WTC11 (cell line): ENCODE measurements around the gene YBX3. TPM values are rescaled to one million over a fixed set of nuclear protein-coding genes. Genes with fewer than 3 reads are reported as not detected.

Source experiments
- ATAC-seq: fragments of 200-7000 bp; cut with Tn5 transposase; 2 replicates; pipeline ENCODE4 v1.10.0; 2021; ENCODE audit warnings: mild to moderate bottlenecking, moderate library complexity
- CTCF ChIA-PET: fragments of 300-600 bp; sonication (Branson Sonifier 250); formaldehyde crosslinking; loops from one replicate; lab custom pipeline; 2021; ENCODE audit warnings: antibody characterized with exemption; lab: Charles Lee
- POLR2A ChIA-PET: fragments of 350-600 bp; sonication (Branson Sonifier 250); formaldehyde crosslinking; loops from one replicate; lab custom pipeline; 2021; ENCODE audit warnings: antibody characterized with exemption; lab: Charles Lee
- DNase-seq: peaks from one replicate; pipeline ENCODE4 v3.0.0; 2021; ENCODE audit warnings: low spot score
- H3K27ac Mint-ChIP-seq: 2 replicates; pipeline ENCODE4 v1.8.0; 2021; ENCODE audit warnings: mixed read lengths
- H3K27me3 Mint-ChIP-seq: 2 replicates; pipeline ENCODE4 v1.8.0; 2021; ENCODE audit warnings: low read depth, mild to moderate bottlenecking, moderate library complexity, mixed read lengths
- H3K36me3 Mint-ChIP-seq: 2 replicates; pipeline ENCODE4 v1.8.0; 2021; ENCODE audit warnings: mixed read lengths
- H3K4me1 Mint-ChIP-seq: 2 replicates; pipeline ENCODE4 v1.8.0; 2022; ENCODE audit warnings: mixed read lengths
- H3K4me3 Mint-ChIP-seq: 2 replicates; pipeline ENCODE4 v1.8.0; 2021; ENCODE audit warnings: mild to moderate bottlenecking, moderate library complexity, mixed read lengths
- H3K9me3 Mint-ChIP-seq: 2 replicates; pipeline ENCODE4 v1.8.0; 2021; ENCODE audit warnings: mixed read lengths
- ATF1 ChIP-seq: sonication (generic); formaldehyde crosslinking; IDR thresholded peaks from 2 replicates; pipeline ENCODE4 v1.8.1; 2023; ENCODE audit warnings: mild to moderate bottlenecking, moderate library complexity, missing genetic modification reagents
- CREB1 ChIP-seq: sonication (generic); formaldehyde crosslinking; IDR thresholded peaks from 2 replicates; pipeline ENCODE4 v1.8.0; 2023; ENCODE audit warnings: mild to moderate bottlenecking, missing genetic modification reagents
- ESRRA ChIP-seq: sonication (generic); formaldehyde crosslinking; IDR thresholded peaks from 2 replicates; pipeline ENCODE4 v1.8.1; 2022; ENCODE audit warnings: mild to moderate bottlenecking, missing genetic modification reagents, borderline replicate concordance
- ETV6 ChIP-seq: sonication (generic); formaldehyde crosslinking; IDR thresholded peaks from 2 replicates; pipeline ENCODE4 v1.8.1; 2022; ENCODE audit warnings: mild to moderate bottlenecking, missing genetic modification reagents
- FOXJ3 ChIP-seq: sonication (generic); formaldehyde crosslinking; IDR thresholded peaks from 2 replicates; pipeline ENCODE4 v1.9.0; 2021; ENCODE audit warnings: missing genetic modification reagents, mild to moderate bottlenecking, borderline replicate concordance
- GRHL2 ChIP-seq: fragments of 250-450 bp; sonication (Bioruptor Pico); IDR thresholded peaks from 2 replicates; pipeline ENCODE4 v1.8.0; 2022; ENCODE audit warnings: mild to moderate bottlenecking, moderate library complexity; ENCODE audit not compliant: insufficient replicate concordance, severe bottlenecking
- GTF2I ChIP-seq: fragments of 250-450 bp; sonication (Bioruptor Pico); conservative IDR thresholded peaks from 2 replicates; pipeline ENCODE4 v1.4.0; 2021; ENCODE audit warnings: mild to moderate bottlenecking
- IRF2 ChIP-seq: sonication (generic); formaldehyde crosslinking; IDR thresholded peaks from 2 replicates; pipeline ENCODE4 v1.8.0; 2022; ENCODE audit warnings: low read depth, missing genetic modification reagents, borderline replicate concordance
- MXD4 ChIP-seq: fragments of 250-450 bp; sonication (Bioruptor Pico); IDR thresholded peaks from 2 replicates; pipeline ENCODE4 v1.8.0; 2021; ENCODE audit warnings: mild to moderate bottlenecking, moderate library complexity, borderline replicate concordance
- NFE2L1 ChIP-seq: sonication (generic); formaldehyde crosslinking; IDR thresholded peaks from 2 replicates; pipeline ENCODE4 v1.8.1; 2023; ENCODE audit warnings: missing genetic modification reagents
- RORB ChIP-seq: fragments of 250-450 bp; sonication (Bioruptor Pico); IDR thresholded peaks from 2 replicates; pipeline ENCODE4 v1.9.0; 2021; ENCODE audit warnings: mild to moderate bottlenecking
- TEAD4 ChIP-seq: sonication (generic); formaldehyde crosslinking; IDR thresholded peaks from 2 replicates; pipeline ENCODE4 v1.8.0; 2022; ENCODE audit warnings: mild to moderate bottlenecking, missing genetic modification reagents
- TP53 ChIP-seq: sonication (generic); formaldehyde crosslinking; IDR thresholded peaks from 2 replicates; pipeline ENCODE4 v1.8.1; 2023; ENCODE audit warnings: mild to moderate bottlenecking, missing genetic modification reagents
- ZNF219 ChIP-seq: sonication (generic); formaldehyde crosslinking; IDR thresholded peaks from 2 replicates; pipeline ENCODE4 v1.8.0; 2023; ENCODE audit warnings: missing genetic modification reagents, mild to moderate bottlenecking, borderline replicate concordance
- ZNF232 ChIP-seq: sonication (generic); formaldehyde crosslinking; IDR thresholded peaks from 2 replicates; pipeline ENCODE4 v1.8.0; 2022; ENCODE audit warnings: mild to moderate bottlenecking, missing genetic modification reagents
- total RNA-seq: library from RNA; stranded (reverse); gene quantifications from 3 replicates; pipeline ENCODE4 v1.2.3, GENCODE V29; 2021
- TF ChIP-seq, protein P1 (sequence below): fragments of 200-600 bp; IDR thresholded peaks from 2 replicates; pipeline ENCODE4 v1.8.0; 2022; ENCODE audit warnings: antibody characterized with exemption
- TF ChIP-seq, protein P2 (sequence below): sonication (generic); formaldehyde crosslinking; IDR thresholded peaks from 2 replicates; pipeline ENCODE4 v1.8.0; 2022; ENCODE audit warnings: mild to moderate bottlenecking, missing genetic modification reagents
- TF ChIP-seq, protein P3 (sequence below): sonication (generic); formaldehyde crosslinking; IDR thresholded peaks from 2 replicates; pipeline ENCODE4 v1.8.1; 2022; ENCODE audit warnings: low read depth, missing genetic modification reagents, borderline replicate concordance
- TF ChIP-seq, protein P4 (sequence below): fragments of 250-450 bp; sonication (Bioruptor Pico); IDR thresholded peaks from 2 replicates; pipeline ENCODE4 v1.8.0; 2021; ENCODE audit warnings: mild to moderate bottlenecking
- TF ChIP-seq, protein P5 (sequence below): sonication (generic); formaldehyde crosslinking; IDR thresholded peaks from 2 replicates; pipeline ENCODE4 v1.8.0; 2023; ENCODE audit warnings: missing genetic modification reagents
- TF ChIP-seq, protein P6 (sequence below): fragments of 250-450 bp; sonication (Bioruptor Pico); IDR thresholded peaks from 2 replicates; pipeline ENCODE4 v1.9.0; 2021; ENCODE audit warnings: mild to moderate bottlenecking
- TF ChIP-seq, protein P7 (sequence below): sonication (generic); formaldehyde crosslinking; IDR thresholded peaks from 2 replicates; pipeline ENCODE4 v1.8.0; 2023; ENCODE audit warnings: mild to moderate bottlenecking, missing genetic modification reagents
- TF ChIP-seq, protein P8 (sequence below): fragments of 250-450 bp; sonication (Bioruptor Pico); IDR thresholded peaks from 2 replicates; pipeline ENCODE4 v1.9.0; 2021; ENCODE audit warnings: moderate library complexity, mild to moderate bottlenecking, inconsistent platforms, borderline replicate concordance
- TF ChIP-seq, protein P9 (sequence below): fragments of 250-450 bp; sonication (Bioruptor Pico); IDR thresholded peaks from 2 replicates; pipeline ENCODE4 v2.1.2; 2022; ENCODE audit warnings: mild to moderate bottlenecking, moderate library complexity

The YBX3 gene
- total RNA-seq, 1 experiment from 2014 or later, result 396 TPM

DNA sequence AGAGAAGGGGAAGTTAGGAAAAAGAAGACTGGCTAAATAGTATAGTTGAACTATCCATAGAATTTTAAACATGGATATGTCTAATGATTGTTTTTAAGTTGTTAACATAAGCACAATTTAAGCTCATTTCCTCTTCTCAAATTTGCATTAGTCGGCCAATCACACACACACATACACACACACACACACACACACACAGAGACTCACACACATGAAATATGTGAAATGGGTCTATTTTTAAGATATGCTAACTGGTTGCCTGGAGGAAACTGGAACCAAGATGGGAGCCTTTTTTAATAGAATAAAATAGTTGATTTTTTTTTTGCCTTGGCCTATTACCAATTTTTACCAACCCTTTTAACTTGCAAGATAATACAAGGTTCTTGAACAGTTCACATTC lies 25.3 kb downstream of the YBX3 start (continued):
- TF ChIP-seq, protein P1, sequence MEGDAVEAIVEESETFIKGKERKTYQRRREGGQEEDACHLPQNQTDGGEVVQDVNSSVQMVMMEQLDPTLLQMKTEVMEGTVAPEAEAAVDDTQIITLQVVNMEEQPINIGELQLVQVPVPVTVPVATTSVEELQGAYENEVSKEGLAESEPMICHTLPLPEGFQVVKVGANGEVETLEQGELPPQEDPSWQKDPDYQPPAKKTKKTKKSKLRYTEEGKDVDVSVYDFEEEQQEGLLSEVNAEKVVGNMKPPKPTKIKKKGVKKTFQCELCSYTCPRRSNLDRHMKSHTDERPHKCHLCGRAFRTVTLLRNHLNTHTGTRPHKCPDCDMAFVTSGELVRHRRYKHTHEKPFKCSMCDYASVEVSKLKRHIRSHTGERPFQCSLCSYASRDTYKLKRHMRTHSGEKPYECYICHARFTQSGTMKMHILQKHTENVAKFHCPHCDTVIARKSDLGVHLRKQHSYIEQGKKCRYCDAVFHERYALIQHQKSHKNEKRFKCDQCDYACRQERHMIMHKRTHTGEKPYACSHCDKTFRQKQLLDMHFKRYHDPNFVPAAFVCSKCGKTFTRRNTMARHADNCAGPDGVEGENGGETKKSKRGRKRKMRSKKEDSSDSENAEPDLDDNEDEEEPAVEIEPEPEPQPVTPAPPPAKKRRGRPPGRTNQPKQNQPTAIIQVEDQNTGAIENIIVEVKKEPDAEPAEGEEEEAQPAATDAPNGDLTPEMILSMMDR, result no peak
- TF ChIP-seq ZNF232 (CRISPR knock-in tag) (no peak), RORB (no peak), ATF1 (CRISPR knock-in tag) (no peak)

DNA sequence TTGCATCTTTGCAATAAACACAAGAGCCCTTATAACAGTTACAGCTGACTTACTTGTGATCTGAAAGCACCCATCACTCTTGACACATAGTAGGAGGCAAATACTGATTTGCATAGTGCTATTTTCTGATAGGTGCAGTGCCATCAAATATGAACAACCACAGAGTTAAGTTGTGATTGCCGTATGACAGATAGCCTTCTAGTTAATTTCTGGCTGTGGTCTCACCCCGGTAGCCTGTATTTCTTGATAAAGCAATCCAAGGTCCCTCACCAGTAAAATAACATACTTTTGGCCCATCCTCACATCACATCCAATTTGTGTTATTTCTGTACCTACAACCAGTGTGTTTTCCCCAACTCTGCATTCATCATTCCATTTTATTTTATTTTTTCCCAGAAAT lies 26.0 kb downstream of the YBX3 start:
- Mint-ChIP-seq H3K9me3 (no peaks in the 10 kb centered on the region), H3K4me3 (no peak overlapping the region), H3K27ac (no peak overlapping the region), H3K4me1 (no peaks in the 10 kb centered on the region), H3K27me3 (no peaks in the 10 kb centered on the region), H3K36me3 (peaks cover 33% of the 10 kb centered on the region)
- TF ChIP-seq, protein P2, sequence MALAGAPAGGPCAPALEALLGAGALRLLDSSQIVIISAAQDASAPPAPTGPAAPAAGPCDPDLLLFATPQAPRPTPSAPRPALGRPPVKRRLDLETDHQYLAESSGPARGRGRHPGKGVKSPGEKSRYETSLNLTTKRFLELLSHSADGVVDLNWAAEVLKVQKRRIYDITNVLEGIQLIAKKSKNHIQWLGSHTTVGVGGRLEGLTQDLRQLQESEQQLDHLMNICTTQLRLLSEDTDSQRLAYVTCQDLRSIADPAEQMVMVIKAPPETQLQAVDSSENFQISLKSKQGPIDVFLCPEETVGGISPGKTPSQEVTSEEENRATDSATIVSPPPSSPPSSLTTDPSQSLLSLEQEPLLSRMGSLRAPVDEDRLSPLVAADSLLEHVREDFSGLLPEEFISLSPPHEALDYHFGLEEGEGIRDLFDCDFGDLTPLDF, result no peak
- no peak for TF ChIP-seq GTF2I (CRISPR knock-in tag)
- TF ChIP-seq, protein P3, sequence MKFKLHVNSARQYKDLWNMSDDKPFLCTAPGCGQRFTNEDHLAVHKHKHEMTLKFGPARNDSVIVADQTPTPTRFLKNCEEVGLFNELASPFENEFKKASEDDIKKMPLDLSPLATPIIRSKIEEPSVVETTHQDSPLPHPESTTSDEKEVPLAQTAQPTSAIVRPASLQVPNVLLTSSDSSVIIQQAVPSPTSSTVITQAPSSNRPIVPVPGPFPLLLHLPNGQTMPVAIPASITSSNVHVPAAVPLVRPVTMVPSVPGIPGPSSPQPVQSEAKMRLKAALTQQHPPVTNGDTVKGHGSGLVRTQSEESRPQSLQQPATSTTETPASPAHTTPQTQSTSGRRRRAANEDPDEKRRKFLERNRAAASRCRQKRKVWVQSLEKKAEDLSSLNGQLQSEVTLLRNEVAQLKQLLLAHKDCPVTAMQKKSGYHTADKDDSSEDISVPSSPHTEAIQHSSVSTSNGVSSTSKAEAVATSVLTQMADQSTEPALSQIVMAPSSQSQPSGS, result no peak
- no peak for TF ChIP-seq IRF2 (CRISPR knock-in tag)
- TF ChIP-seq FOXJ3 (CRISPR knock-in tag), result no peak
- no peak for TF ChIP-seq ETV6 (CRISPR knock-in tag)
- TF ChIP-seq NFE2L1 (CRISPR knock-in tag), result no peak
- TF ChIP-seq CREB1, result no peak
- TF ChIP-seq TP53 (CRISPR knock-in tag), result no peak
- TF ChIP-seq, protein P4, sequence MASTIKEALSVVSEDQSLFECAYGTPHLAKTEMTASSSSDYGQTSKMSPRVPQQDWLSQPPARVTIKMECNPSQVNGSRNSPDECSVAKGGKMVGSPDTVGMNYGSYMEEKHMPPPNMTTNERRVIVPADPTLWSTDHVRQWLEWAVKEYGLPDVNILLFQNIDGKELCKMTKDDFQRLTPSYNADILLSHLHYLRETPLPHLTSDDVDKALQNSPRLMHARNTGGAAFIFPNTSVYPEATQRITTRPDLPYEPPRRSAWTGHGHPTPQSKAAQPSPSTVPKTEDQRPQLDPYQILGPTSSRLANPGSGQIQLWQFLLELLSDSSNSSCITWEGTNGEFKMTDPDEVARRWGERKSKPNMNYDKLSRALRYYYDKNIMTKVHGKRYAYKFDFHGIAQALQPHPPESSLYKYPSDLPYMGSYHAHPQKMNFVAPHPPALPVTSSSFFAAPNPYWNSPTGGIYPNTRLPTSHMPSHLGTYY (CRISPR knock-in tag), result no peak
- TF ChIP-seq, protein P5, sequence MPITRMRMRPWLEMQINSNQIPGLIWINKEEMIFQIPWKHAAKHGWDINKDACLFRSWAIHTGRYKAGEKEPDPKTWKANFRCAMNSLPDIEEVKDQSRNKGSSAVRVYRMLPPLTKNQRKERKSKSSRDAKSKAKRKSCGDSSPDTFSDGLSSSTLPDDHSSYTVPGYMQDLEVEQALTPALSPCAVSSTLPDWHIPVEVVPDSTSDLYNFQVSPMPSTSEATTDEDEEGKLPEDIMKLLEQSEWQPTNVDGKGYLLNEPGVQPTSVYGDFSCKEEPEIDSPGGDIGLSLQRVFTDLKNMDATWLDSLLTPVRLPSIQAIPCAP (CRISPR knock-in tag), result no peak
- TF ChIP-seq, protein P6, sequence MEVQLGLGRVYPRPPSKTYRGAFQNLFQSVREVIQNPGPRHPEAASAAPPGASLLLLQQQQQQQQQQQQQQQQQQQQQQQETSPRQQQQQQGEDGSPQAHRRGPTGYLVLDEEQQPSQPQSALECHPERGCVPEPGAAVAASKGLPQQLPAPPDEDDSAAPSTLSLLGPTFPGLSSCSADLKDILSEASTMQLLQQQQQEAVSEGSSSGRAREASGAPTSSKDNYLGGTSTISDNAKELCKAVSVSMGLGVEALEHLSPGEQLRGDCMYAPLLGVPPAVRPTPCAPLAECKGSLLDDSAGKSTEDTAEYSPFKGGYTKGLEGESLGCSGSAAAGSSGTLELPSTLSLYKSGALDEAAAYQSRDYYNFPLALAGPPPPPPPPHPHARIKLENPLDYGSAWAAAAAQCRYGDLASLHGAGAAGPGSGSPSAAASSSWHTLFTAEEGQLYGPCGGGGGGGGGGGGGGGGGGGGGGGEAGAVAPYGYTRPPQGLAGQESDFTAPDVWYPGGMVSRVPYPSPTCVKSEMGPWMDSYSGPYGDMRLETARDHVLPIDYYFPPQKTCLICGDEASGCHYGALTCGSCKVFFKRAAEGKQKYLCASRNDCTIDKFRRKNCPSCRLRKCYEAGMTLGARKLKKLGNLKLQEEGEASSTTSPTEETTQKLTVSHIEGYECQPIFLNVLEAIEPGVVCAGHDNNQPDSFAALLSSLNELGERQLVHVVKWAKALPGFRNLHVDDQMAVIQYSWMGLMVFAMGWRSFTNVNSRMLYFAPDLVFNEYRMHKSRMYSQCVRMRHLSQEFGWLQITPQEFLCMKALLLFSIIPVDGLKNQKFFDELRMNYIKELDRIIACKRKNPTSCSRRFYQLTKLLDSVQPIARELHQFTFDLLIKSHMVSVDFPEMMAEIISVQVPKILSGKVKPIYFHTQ (CRISPR knock-in tag), result no peak
- no peak for TF ChIP-seq ZNF219 (CRISPR knock-in tag)
- no peak for TF ChIP-seq GRHL2 (CRISPR knock-in tag)
- TF ChIP-seq, protein P7, sequence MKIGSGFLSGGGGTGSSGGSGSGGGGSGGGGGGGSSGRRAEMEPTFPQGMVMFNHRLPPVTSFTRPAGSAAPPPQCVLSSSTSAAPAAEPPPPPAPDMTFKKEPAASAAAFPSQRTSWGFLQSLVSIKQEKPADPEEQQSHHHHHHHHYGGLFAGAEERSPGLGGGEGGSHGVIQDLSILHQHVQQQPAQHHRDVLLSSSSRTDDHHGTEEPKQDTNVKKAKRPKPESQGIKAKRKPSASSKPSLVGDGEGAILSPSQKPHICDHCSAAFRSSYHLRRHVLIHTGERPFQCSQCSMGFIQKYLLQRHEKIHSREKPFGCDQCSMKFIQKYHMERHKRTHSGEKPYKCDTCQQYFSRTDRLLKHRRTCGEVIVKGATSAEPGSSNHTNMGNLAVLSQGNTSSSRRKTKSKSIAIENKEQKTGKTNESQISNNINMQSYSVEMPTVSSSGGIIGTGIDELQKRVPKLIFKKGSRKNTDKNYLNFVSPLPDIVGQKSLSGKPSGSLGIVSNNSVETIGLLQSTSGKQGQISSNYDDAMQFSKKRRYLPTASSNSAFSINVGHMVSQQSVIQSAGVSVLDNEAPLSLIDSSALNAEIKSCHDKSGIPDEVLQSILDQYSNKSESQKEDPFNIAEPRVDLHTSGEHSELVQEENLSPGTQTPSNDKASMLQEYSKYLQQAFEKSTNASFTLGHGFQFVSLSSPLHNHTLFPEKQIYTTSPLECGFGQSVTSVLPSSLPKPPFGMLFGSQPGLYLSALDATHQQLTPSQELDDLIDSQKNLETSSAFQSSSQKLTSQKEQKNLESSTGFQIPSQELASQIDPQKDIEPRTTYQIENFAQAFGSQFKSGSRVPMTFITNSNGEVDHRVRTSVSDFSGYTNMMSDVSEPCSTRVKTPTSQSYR, result no peak
- TF ChIP-seq, protein P8, sequence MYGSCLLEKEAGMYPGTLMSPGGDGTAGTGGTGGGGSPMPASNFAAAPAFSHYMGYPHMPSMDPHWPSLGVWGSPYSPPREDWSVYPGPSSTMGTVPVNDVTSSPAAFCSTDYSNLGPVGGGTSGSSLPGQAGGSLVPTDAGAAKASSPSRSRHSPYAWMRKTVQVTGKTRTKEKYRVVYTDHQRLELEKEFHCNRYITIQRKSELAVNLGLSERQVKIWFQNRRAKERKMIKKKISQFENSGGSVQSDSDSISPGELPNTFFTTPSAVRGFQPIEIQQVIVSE, result no peak
- no peak for TF ChIP-seq MXD4 (CRISPR knock-in tag)
- no peak for TF ChIP-seq ESRRA (CRISPR knock-in tag)
- TF ChIP-seq TEAD4 (CRISPR knock-in tag), result no peak
- TF ChIP-seq, protein P9, sequence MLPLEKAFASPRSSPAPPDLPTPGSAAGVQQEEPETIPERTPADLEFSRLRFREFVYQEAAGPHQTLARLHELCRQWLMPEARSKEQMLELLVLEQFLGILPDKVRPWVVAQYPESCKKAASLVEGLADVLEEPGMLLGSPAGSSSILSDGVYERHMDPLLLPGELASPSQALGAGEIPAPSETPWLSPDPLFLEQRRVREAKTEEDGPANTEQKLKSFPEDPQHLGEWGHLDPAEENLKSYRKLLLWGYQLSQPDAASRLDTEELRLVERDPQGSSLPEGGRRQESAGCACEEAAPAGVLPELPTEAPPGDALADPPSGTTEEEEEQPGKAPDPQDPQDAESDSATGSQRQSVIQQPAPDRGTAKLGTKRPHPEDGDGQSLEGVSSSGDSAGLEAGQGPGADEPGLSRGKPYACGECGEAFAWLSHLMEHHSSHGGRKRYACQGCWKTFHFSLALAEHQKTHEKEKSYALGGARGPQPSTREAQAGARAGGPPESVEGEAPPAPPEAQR (CRISPR knock-in tag), result no peak
- ATAC-seq (no peak), DNase-seq (no peak)
- POLR2A ChIA-PET, result no interaction called here
- CTCF ChIA-PET, result no interaction called here
